A549 (cell line): Measurements from ENCODE around the gene NMB.

ENCODE experiments used
- FOSL2 ChIP-seq, 2 experiments: fragments of 450-650 bp in 1 of 2; fragments of >200 bp in 1 of 2; sonication (Bioruptor Twin) in 1 of 2; formaldehyde crosslinking; IDR thresholded peaks; 2 replicates each; pipeline versions ENCODE4 v1.5.0 to v1.6.1; 2016 to 2020; ENCODE audit warnings: mild to moderate bottlenecking in 1 of 2, moderate library complexity in 1 of 2
- TF ChIP-seq, protein P1 (sequence below): fragments of >200 bp; sonication (Bioruptor Twin); formaldehyde crosslinking; IDR thresholded peaks from 3 replicates; pipeline ENCODE4 v1.5.1; 2016

DNA sequence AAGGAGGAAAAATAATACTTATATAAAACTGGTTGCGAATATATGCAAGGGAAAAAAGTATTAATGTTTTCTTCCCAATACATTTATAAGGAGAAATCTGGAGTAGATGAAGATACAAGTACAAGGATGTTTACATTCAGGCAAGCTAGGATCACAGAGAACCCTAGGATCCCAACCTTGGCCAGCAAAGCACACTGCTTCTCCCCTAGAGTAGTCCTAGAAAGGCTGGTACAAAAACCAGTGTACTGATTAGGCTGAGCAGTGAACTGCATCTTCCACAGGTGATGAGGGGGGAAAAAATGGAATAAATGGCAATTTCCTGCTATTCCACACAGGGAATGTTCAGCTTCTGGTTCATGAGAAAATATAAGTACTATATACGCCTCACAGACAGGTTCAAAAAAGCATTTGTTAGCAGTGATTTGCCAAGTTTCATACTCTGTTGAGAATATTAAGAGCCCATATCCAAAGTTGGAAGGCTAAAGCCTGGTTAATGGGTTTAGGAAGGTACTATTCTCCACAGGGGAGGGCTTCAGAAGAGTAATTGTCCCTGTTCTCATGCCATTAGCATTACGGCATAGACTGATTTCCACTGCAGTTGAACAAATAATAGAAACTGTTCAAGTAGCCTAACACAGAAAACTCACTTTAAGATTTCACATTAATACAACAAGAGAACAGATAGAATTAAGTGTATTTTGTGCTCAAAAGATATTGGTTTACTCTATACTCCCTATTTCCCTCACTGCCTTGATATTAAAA, 10.4 kb upstream of the NMB start:
- TF ChIP-seq, protein P1, sequence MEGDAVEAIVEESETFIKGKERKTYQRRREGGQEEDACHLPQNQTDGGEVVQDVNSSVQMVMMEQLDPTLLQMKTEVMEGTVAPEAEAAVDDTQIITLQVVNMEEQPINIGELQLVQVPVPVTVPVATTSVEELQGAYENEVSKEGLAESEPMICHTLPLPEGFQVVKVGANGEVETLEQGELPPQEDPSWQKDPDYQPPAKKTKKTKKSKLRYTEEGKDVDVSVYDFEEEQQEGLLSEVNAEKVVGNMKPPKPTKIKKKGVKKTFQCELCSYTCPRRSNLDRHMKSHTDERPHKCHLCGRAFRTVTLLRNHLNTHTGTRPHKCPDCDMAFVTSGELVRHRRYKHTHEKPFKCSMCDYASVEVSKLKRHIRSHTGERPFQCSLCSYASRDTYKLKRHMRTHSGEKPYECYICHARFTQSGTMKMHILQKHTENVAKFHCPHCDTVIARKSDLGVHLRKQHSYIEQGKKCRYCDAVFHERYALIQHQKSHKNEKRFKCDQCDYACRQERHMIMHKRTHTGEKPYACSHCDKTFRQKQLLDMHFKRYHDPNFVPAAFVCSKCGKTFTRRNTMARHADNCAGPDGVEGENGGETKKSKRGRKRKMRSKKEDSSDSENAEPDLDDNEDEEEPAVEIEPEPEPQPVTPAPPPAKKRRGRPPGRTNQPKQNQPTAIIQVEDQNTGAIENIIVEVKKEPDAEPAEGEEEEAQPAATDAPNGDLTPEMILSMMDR = no peak
- TF ChIP-seq FOSL2 (IDR thresholded peaks at IDR 0.05) (no peak), FOSL2 (CRISPR knock-in tag; IDR thresholded peaks at IDR 0.05) (no peak)
